Keratinocyte (primary cell): Measurements from ENCODE around the gene AP1S3. TPM values are rescaled to one million over a fixed set of nuclear protein-coding genes. Genes with fewer than 3 reads are reported as not detected.

Source experiments
- DNase-seq: peaks from one replicate; pipeline ENCODE4 v3.0.0-alpha.2; 2011; ENCODE audit warnings: low read depth, missing footprints, low spot score
- FAIRE-seq: peaks from 2 replicates; lab custom pipeline; 2011; peaks lifted over from hg19 to GRCh38; lab: Jason Lieb, UNC
- H2AFZ ChIP-seq: 2 replicates; pipeline ENCODE4 v1.6.0; 2012; ENCODE audit warnings: low read length, control low read depth, inconsistent platforms; ENCODE audit not compliant: control insufficient read depth
- H3K27ac ChIP-seq: 2 replicates; pipeline ENCODE4 v1.5.1; 2011; ENCODE audit warnings: low read length; ENCODE audit not compliant: control insufficient read depth, insufficient read depth
- H3K27me3 ChIP-seq: 3 replicates; pipeline ENCODE4 v1.6.0; 2011; ENCODE audit warnings: low read length; ENCODE audit not compliant: control insufficient read depth, insufficient read depth; ENCODE audit errors: extremely low read depth
- H3K36me3 ChIP-seq, 2 experiments: 2 replicates in 1 of 2; 3 replicates in 1 of 2; pipeline ENCODE4 v1.5.1; 2011; ENCODE audit warnings: low read length in 2 of 2, mild to moderate bottlenecking in 1 of 2; ENCODE audit not compliant: control insufficient read depth in 2 of 2, insufficient read depth in 2 of 2; ENCODE audit errors: extremely low read depth in 1 of 2
- H3K4me1 ChIP-seq: 3 replicates; pipeline ENCODE4 v1.5.1; 2011; ENCODE audit warnings: low read length; ENCODE audit not compliant: control insufficient read depth, insufficient read depth; ENCODE audit errors: extremely low read depth
- H3K4me2 ChIP-seq: 3 replicates; pipeline ENCODE4 v1.6.0; 2011; ENCODE audit warnings: low read depth, low read length; ENCODE audit not compliant: control insufficient read depth, insufficient read depth; ENCODE audit errors: extremely low read depth
- H3K4me3 ChIP-seq, 3 experiments: fragments of 200-600 bp in 1 of 3; sonication (generic) in 1 of 3; 2 replicates in 2 of 3; 3 replicates in 1 of 3; pipeline ENCODE4 v1.5.1; 2011 to 2016; ENCODE audit warnings: low read length in 3 of 3, mild to moderate bottlenecking in 3 of 3, control low read depth in 2 of 3, inconsistent platforms in 1 of 3, low read depth in 1 of 3, mixed read lengths in 1 of 3, mixed run types in 1 of 3, moderate library complexity in 1 of 3; ENCODE audit not compliant: control insufficient read depth in 2 of 3, insufficient read depth in 2 of 3; ENCODE audit errors: extremely low read depth in 1 of 3
- H3K79me2 ChIP-seq: 2 replicates; pipeline ENCODE4 v1.6.0; 2012; ENCODE audit warnings: low read length; ENCODE audit not compliant: control insufficient read depth, insufficient read depth
- H3K9ac ChIP-seq: 3 replicates; pipeline ENCODE4 v1.6.0; 2011; ENCODE audit warnings: low read length; ENCODE audit not compliant: control insufficient read depth, insufficient read depth; ENCODE audit errors: extremely low read depth
- H3K9me1 ChIP-seq: 3 replicates; pipeline ENCODE4 v1.6.0; 2011; ENCODE audit warnings: low read length; ENCODE audit not compliant: control insufficient read depth, insufficient read depth; ENCODE audit errors: extremely low read depth
- H3K9me3 ChIP-seq: 2 replicates; pipeline ENCODE4 v1.5.1; 2012; ENCODE audit warnings: low read depth, low read length; ENCODE audit not compliant: control insufficient read depth
- H4K20me1 ChIP-seq: 3 replicates; pipeline ENCODE4 v1.6.0; 2011; ENCODE audit warnings: low read length; ENCODE audit not compliant: control insufficient read depth, insufficient read depth; ENCODE audit errors: extremely low read depth
- CTCF ChIP-seq, 3 experiments: IDR thresholded peaks in 1 of 3; conservative IDR thresholded peaks in 1 of 3; optimal IDR thresholded peaks in 1 of 3; 2 replicates in 2 of 3; 3 replicates in 1 of 3; pipeline versions ENCODE3 to v1.5.1; 2011; ENCODE audit warnings: low read length in 3 of 3, mild to moderate bottlenecking in 3 of 3, moderate library complexity in 2 of 3, control low read depth in 1 of 3, inconsistent platforms in 1 of 3; ENCODE audit not compliant: insufficient read depth in 2 of 3; ENCODE audit errors: extremely low read depth in 1 of 3
- EZH2 ChIP-seq: IDR thresholded peaks from one replicate; pipeline ENCODE4 v1.6.1; 2012; ENCODE audit warnings: inconsistent platforms, mild to moderate bottlenecking, low read length, moderate library complexity
- dilution Hi-C: fragments of 300-500 bp; cut with MboI; formaldehyde crosslinking; loops from one replicate; pipeline ENCODE4 v1.7.0; 2020; ENCODE audit warnings: low sequenced_read_pairs; ENCODE audit not compliant: extremely low pct_ligation_motif_present
- polyA plus RNA-seq, 5 experiments: library from polyadenylated mRNA; depleted of rRNA in 3 of 5; stranded (reverse) in 3 of 5; stranded (forward) in 1 of 5; unstranded in 1 of 5; fragments of >200 nt; gene quantifications; 1 replicate in 1 of 5; 2 replicates in 3 of 5; 3 replicates in 1 of 5; pipeline versions ENCODE4 v1.2.1 to v1.2.3, GENCODE V29; 2011 to 2012; ENCODE audit warnings: missing spikeins in 2 of 5, low read depth in 1 of 5, low replicate concordance in 1 of 5

The AP1S3 gene
- polyA plus RNA-seq, 1 donor (not counting 4 experiments of a cell fraction or from before 2014, with no cell fraction given) = 33.7 TPM

DNA sequence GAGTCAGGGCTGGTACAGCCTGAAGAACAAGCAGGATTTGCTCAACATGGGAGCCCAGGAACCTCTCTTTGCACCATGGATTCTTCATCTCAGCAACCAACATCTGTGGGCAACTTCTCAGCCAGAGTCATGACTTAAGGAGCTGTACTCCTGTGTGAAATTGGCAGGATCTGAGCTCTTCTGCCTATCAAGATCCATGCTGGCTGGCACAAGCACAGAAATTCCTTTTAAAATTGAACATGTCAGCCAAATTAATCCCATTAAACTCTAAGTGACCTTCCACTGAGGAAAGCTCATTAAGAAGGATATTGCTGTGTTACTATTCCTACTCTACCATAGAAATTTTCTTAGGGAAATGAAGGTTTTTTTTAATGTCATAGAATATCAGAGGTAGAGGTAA lies 124.7 kb downstream of the AP1S3 start:
- dilution Hi-C loops = no loop called here
- Histone ChIP-seq H3K4me2 (no peak overlapping the region), H3K79me2 (no peaks in the 10 kb centered on the region), H3K36me3 (no peaks in the 10 kb centered on the region), H3K27ac (no peak overlapping the region), H3K9ac (no peak overlapping the region), H3K4me3 (no peak overlapping the region), H4K20me1 (no peaks in the 10 kb centered on the region), H3K9me1 (no peaks in the 10 kb centered on the region), H2AFZ (peak overlapping the region; percentile 1), H3K4me1 (peaks cover 2% of the 10 kb centered on the region), H3K9me3 (no peaks in the 10 kb centered on the region), H3K27me3 (no peaks in the 10 kb centered on the region)
- no peak for TF ChIP-seq EZH2
- TF ChIP-seq CTCF (optimal IDR thresholded peaks at IDR 0.05 in 1 of 3, IDR thresholded peaks at IDR 0.05 in 1 of 3, conservative IDR thresholded peaks at IDR 0.05 in 1 of 3; ENCODE audit: extremely low read depth in 1 of 3, insufficient read depth in 2 of 3, low read length in 3 of 3) = no peak
- DNase-seq (no peak), FAIRE-seq (peak; percentile 41)

GRCh38 chr2:223711596-223712326 lies 125.6 kb downstream of the AP1S3 start:
- dilution Hi-C loops = no loop called here

More at GRCh38 chr2:223711596-223712326, 125.6 kb downstream of the AP1S3 start:
- Histone ChIP-seq H2AFZ (no peak overlapping the region), H3K79me2 (no peaks in the 10 kb centered on the region), H3K9me3 (no peaks in the 10 kb centered on the region), H3K36me3 (no peaks in the 10 kb centered on the region), H3K9ac (no peak overlapping the region), H3K27me3 (no peaks in the 10 kb centered on the region), H3K4me2 (no peak overlapping the region), H3K4me3 (no peak overlapping the region), H3K27ac (no peak overlapping the region), H4K20me1 (no peaks in the 10 kb centered on the region), H3K4me1 (peaks cover 10% of the 10 kb centered on the region), H3K9me1 (no peaks in the 10 kb centered on the region)
- TF ChIP-seq EZH2 (no peak), CTCF (optimal IDR thresholded peaks at IDR 0.05 in 1 of 3, IDR thresholded peaks at IDR 0.05 in 1 of 3, conservative IDR thresholded peaks at IDR 0.05 in 1 of 3; ENCODE audit: extremely low read depth in 1 of 3, insufficient read depth in 2 of 3, low read length in 3 of 3) (no peak)
- no peak for DNase-seq
- no peak for FAIRE-seq

Other genes starting within 250 kb of the AP1S3 start
- gene SCG2, start 235.2 kb downstream of the AP1S3 start, polyA plus RNA-seq = 0.08 to 0.10 TPM (median 0.08 TPM) in 3 replicates
- gene WDFY1, start 107.8 kb upstream of the AP1S3 start, polyA plus RNA-seq = 40.9 to 63.3 TPM (median 54.9 TPM) in 3 replicates
- gene MRPL44, start 119.9 kb upstream of the AP1S3 start, polyA plus RNA-seq = 18.2 to 27.9 TPM (median 27.1 TPM) in 3 replicates
- gene SERPINE2, start 201.7 kb upstream of the AP1S3 start, polyA plus RNA-seq = 279 to 1,210 TPM (median 306 TPM) in 3 replicates